GM12878 (cell line): ENCODE measurements around the gene PCDHB1. TPM values are rescaled to one million over a fixed set of nuclear protein-coding genes. Genes with fewer than 3 reads are reported as not detected.

Experiments
- ATAC-seq: fragments of 200-7000 bp; cut with Tn5 transposase; 3 replicates; pipeline ENCODE4 v1.9.1; 2020; ENCODE audit warnings: mild to moderate bottlenecking, moderate library complexity
- BruUV-seq: library from RNA; stranded (reverse); fragments of 400-500 nt; replicated peaks from 2 replicates; lab custom pipeline; 2021; lab: Mats Ljungman, UMichigan
- CTCF ChIA-PET: fragments of 300-600 bp; sonication (Branson Sonifier 250); formaldehyde crosslinking; extraction: SDS; loops from one replicate; lab custom pipeline; 2021; ENCODE audit warnings: inconsistent platforms; lab: Yijun Ruan, JAX
- POLR2A ChIA-PET: fragments of 350-600 bp; formaldehyde crosslinking; extraction: SDS; loops from one replicate; lab custom pipeline; 2021; ENCODE audit warnings: inconsistent platforms; lab: Charles Lee
- RAD21 ChIA-PET: fragments of 300-600 bp; sonication (Branson Sonifier 250); formaldehyde crosslinking; loops from one replicate; lab custom pipeline; 2023; ENCODE audit warnings: antibody characterized with exemption; ENCODE audit not compliant: unreplicated experiment; lab: Charles Lee
- SMC1A ChIA-PET: fragments of 300-600 bp; sonication (Branson Sonifier 250); formaldehyde crosslinking; loops from one replicate; lab custom pipeline; 2023; ENCODE audit not compliant: unreplicated experiment, uncharacterized antibody; lab: Charles Lee
- DNase-seq: peaks from one replicate; pipeline ENCODE4 v3.0.0-alpha.2; 2011; ENCODE audit warnings: low read depth, low spot score
- FAIRE-seq: peaks from 3 replicates; lab custom pipeline; 2011; peaks lifted over from hg19 to GRCh38; lab: Jason Lieb, UNC
- H2AFZ ChIP-seq: 2 replicates; pipeline ENCODE4 v1.6.0; 2011; ENCODE audit warnings: low read depth, low read length, control low read depth; ENCODE audit not compliant: control insufficient read depth
- H3K27ac ChIP-seq: 2 replicates; pipeline ENCODE4 v1.5.1; 2011; ENCODE audit warnings: control low read depth; ENCODE audit not compliant: control insufficient read depth, insufficient read depth
- H3K27me3 ChIP-seq, 2 experiments: replicated peaks in 1 of 2; 2 replicates each; pipeline versions ENCODE4 v1.6.0 to v1.6.1; 2011; ENCODE audit warnings: low read length in 1 of 2; ENCODE audit not compliant: control insufficient read depth in 2 of 2, insufficient read depth in 2 of 2
- H3K36me3 ChIP-seq, 2 experiments: 2 replicates each; pipeline ENCODE4 v1.5.1; 2011; ENCODE audit warnings: low read length in 1 of 2; ENCODE audit not compliant: control insufficient read depth in 2 of 2, insufficient read depth in 2 of 2
- H3K4me1 ChIP-seq: 2 replicates; pipeline ENCODE4 v1.6.1; 2011; ENCODE audit warnings: mild to moderate bottlenecking, low read length, moderate library complexity, mixed read lengths; ENCODE audit not compliant: control insufficient read depth, insufficient read depth
- H3K4me2 ChIP-seq: 2 replicates; pipeline ENCODE4 v1.6.0; 2011; ENCODE audit warnings: control low read depth; ENCODE audit not compliant: control insufficient read depth, insufficient read depth
- H3K4me3 ChIP-seq: fragments of 200-600 bp; sonication (generic); 2 replicates; pipeline ENCODE4 v1.5.1; 2016
- H3K79me2 ChIP-seq: 2 replicates; pipeline ENCODE4 v1.6.0; 2011; ENCODE audit warnings: low read length; ENCODE audit not compliant: control insufficient read depth, insufficient read depth
- H3K9ac ChIP-seq: 2 replicates; pipeline ENCODE4 v1.8.0; 2011; ENCODE audit warnings: low read length, control low read depth, mixed read lengths; ENCODE audit not compliant: control insufficient read depth, insufficient read depth
- H3K9me3 ChIP-seq: replicated peaks from 3 replicates; pipeline ENCODE4 v1.5.1; 2011; ENCODE audit warnings: mild to moderate bottlenecking, low read length; ENCODE audit not compliant: control insufficient read depth, insufficient read depth
- H4K20me1 ChIP-seq: 2 replicates; pipeline ENCODE4 v1.6.0; 2011; ENCODE audit not compliant: control insufficient read depth, insufficient read depth
- BACH1 ChIP-seq: fragments of 450-650 bp; IDR thresholded peaks from 2 replicates; pipeline ENCODE4 v1.6.1; 2017; ENCODE audit warnings: mild to moderate bottlenecking, borderline replicate concordance
- CHD2 ChIP-seq: IDR thresholded peaks from 2 replicates; pipeline ENCODE4 v1.6.1; 2011; ENCODE audit warnings: low read depth, low read length, improper control_type of control experiment, borderline replicate concordance
- CREB1 ChIP-seq: IDR thresholded peaks from 2 replicates; pipeline ENCODE4 v1.6.1; 2012; ENCODE audit warnings: low read depth, mild to moderate bottlenecking, inconsistent platforms
- FOXM1 ChIP-seq: IDR thresholded peaks from 2 replicates; pipeline ENCODE4 v1.6.1; 2012; ENCODE audit warnings: low read depth, mild to moderate bottlenecking, inconsistent platforms, low read length, moderate library complexity
- GABPA ChIP-seq: IDR thresholded peaks from 2 replicates; pipeline ENCODE4 v1.6.1; 2014; ENCODE audit warnings: antibody characterized with exemption, low read depth, mild to moderate bottlenecking, inconsistent platforms
- HCFC1 ChIP-seq: fragments of 150-350 bp; IDR thresholded peaks from 2 replicates; pipeline ENCODE4 v1.6.1; 2014; ENCODE audit warnings: low read length
- IKZF1 ChIP-seq: fragments of 450-650 bp; conservative IDR thresholded peaks from 2 replicates; pipeline ENCODE4 v1.6.1; 2017; ENCODE audit warnings: antibody characterized with exemption, mild to moderate bottlenecking
- IRF5 ChIP-seq: fragments of 450-650 bp; IDR thresholded peaks from 2 replicates; pipeline ENCODE4 v1.6.1; 2017; ENCODE audit warnings: borderline replicate concordance
- JUNB ChIP-seq: IDR thresholded peaks from 2 replicates; pipeline ENCODE4 v1.6.1; 2016; ENCODE audit warnings: antibody characterized with exemption, mild to moderate bottlenecking
- MYB ChIP-seq: fragments of 150-350 bp; IDR thresholded peaks from 2 replicates; pipeline ENCODE4 v1.6.1; 2014; ENCODE audit warnings: mild to moderate bottlenecking, low read depth, low read length, borderline replicate concordance
- NFYB ChIP-seq: IDR thresholded peaks from 2 replicates; pipeline ENCODE4 v1.6.1; 2011; ENCODE audit warnings: low read depth, mild to moderate bottlenecking, low read length, improper control_type of control experiment, moderate library complexity; ENCODE audit not compliant: insufficient read depth
- NR2F1 ChIP-seq: fragments of 450-650 bp; conservative IDR thresholded peaks from 2 replicates; pipeline ENCODE4 v1.6.1; 2017; ENCODE audit warnings: mild to moderate bottlenecking
- PRDM15 ChIP-seq: fragments of 450-650 bp; formaldehyde crosslinking; IDR thresholded peaks from 2 replicates; pipeline ENCODE4 v1.4.0; 2020; ENCODE audit warnings: mild to moderate bottlenecking, moderate library complexity
- RAD21 ChIP-seq: IDR thresholded peaks from 2 replicates; pipeline ENCODE4 v1.6.1; 2011; ENCODE audit warnings: mild to moderate bottlenecking, low read depth, low read length, moderate library complexity; ENCODE audit not compliant: insufficient read depth
- RUNX3 ChIP-seq: IDR thresholded peaks from 2 replicates; pipeline ENCODE4 v1.6.1; 2012; ENCODE audit warnings: low read length, inconsistent platforms
- SPI1 ChIP-seq: IDR thresholded peaks from 2 replicates; pipeline ENCODE4 v1.6.1; 2011; ENCODE audit warnings: low read depth, mild to moderate bottlenecking, low read length, moderate library complexity, borderline replicate concordance; ENCODE audit not compliant: insufficient read depth
- SRF ChIP-seq, 2 experiments: IDR thresholded peaks; 2 replicates each; pipeline ENCODE4 v1.6.1; 2011; ENCODE audit warnings: low read depth in 2 of 2, low read length in 2 of 2, mild to moderate bottlenecking in 1 of 2, moderate library complexity in 1 of 2
- TCF7 ChIP-seq: IDR thresholded peaks from 2 replicates; pipeline ENCODE4 v1.6.1; 2014; ENCODE audit warnings: antibody characterized with exemption, borderline replicate concordance
- USF1 ChIP-seq: IDR thresholded peaks from 2 replicates; pipeline ENCODE4 v1.6.1; 2011; ENCODE audit warnings: borderline replicate concordance, low read depth, mild to moderate bottlenecking, moderate library complexity, mixed read lengths, low read length; ENCODE audit not compliant: insufficient read depth; ENCODE audit errors: extremely low read length
- WGBS: methylation state at CpG from one replicate; pipeline ENCODE4 v1.1.6; 2016; ENCODE audit warnings: low lambda C conversion rate; ENCODE audit not compliant: insufficient replicate concordance, insufficient coverage; ENCODE audit errors: missing lambda C conversion rate; 5-methylcytosine and 5-hydroxymethylcytosine counted together
- in situ Hi-C: fragments of 300-500 bp; cut with MboI; formaldehyde crosslinking; loops from 9 replicates; pipeline ENCODE4 v1.14.3; 2018; ENCODE audit warnings: mixed read lengths
- intact Hi-C: fragments of 100-400 bp; cut with micrococcal nuclease; formaldehyde crosslinking; loops from one replicate; pipeline ENCODE4 v1.14.2; 2022; ENCODE audit not compliant: unreplicated experiment
- polyA plus RNA-seq, 11 experiments: library from polyadenylated mRNA; depleted of rRNA in 4 of 11; unstranded in 6 of 11; stranded (reverse) in 5 of 11; fragments of >200 nt; fragmentation: Nextera tagmentation in 4 of 11; fragmentation: Illumina TruSeq in 1 of 11; extraction: Ambion mirVana in 4 of 11; extraction: Trizol in 1 of 11; gene quantifications; 1 replicate in 1 of 11; 2 replicates in 10 of 11; pipeline versions ENCODE4 v1.2.1 to v1.2.3, GENCODE V29; 2011 to 2016; ENCODE audit warnings: inconsistent platforms in 2 of 11, missing spikeins in 2 of 11, low read depth in 1 of 11
- total RNA-seq, 4 experiments: library from RNA; depleted of rRNA in 3 of 4; stranded (reverse); fragments of >200 nt in 3 of 4; fragmentation: Illumina TruSeq in 1 of 4; extraction: Trizol in 1 of 4; gene quantifications; 2 replicates each; pipeline versions ENCODE4 v1.2.1 to v1.2.3, GENCODE V29; 2013 to 2021

PCDHB1 gene
- total and polyA plus RNA-seq, 10 of the 15 experiments (the other 5 are each of a cell fraction or from before 2014, with no cell fraction given), result not detected

- no peaks in the 10 kb centered on the region for H3K4me1 ChIP-seq
- H3K4me2 ChIP-seq, result no peak overlapping the region
- no peak overlapping the region for H3K9ac ChIP-seq
- H4K20me1 ChIP-seq, result no peaks in the 10 kb centered on the region
- ChIA-PET CTCF (no interaction called here), SMC1A (no interaction called here), POLR2A (no interaction called here), RAD21 (no interaction called here)
- WGBS, result 55% methylated on average over 15 of the region's 15 CpGs
- in situ Hi-C loops, result loop anchor here (25.0 kb wide), 1 partner anchor 794 kb away; no protein-coding TSS in a partner anchor
- BruUV-seq, result no TSS peak
- no peak for TF ChIP-seq SRF (IDR thresholded peaks at IDR 0.05; ENCODE audit: low read depth in 2 of 2, low read length in 2 of 2)
- TF ChIP-seq NR2F1, result no peak
- no peak for TF ChIP-seq RUNX3
- no peak for TF ChIP-seq JUNB
- no peak for TF ChIP-seq IRF5
- no peak for TF ChIP-seq RAD21
- no peak for TF ChIP-seq USF1
- no peak for TF ChIP-seq TCF7
- no peak for TF ChIP-seq CHD2
- TF ChIP-seq IKZF1, result no peak
- TF ChIP-seq SPI1, result no peak
- no peak for TF ChIP-seq NFYB
- no peak for TF ChIP-seq BACH1
- no peak for TF ChIP-seq PRDM15 (CRISPR knock-in tag)
- no peak for TF ChIP-seq HCFC1
- no peak for TF ChIP-seq FOXM1
- no peak for TF ChIP-seq GABPA
- no peak for TF ChIP-seq CREB1
- TF ChIP-seq MYB, result no peak
- ATAC-seq (no peak), FAIRE-seq (no peak), DNase-seq (no peak)
- no peaks in the 10 kb centered on the region for H3K27me3 ChIP-seq
- no peaks in the 10 kb centered on the region for H3K79me2 ChIP-seq
- no peak overlapping the region for H3K4me3 ChIP-seq
- no peak overlapping the region for H3K27ac ChIP-seq
- H2AFZ ChIP-seq, result no peak overlapping the region
- H3K36me3 ChIP-seq, result no peaks in the 10 kb centered on the region
- no peaks in the 10 kb centered on the region for H3K9me3 ChIP-seq
- intact Hi-C loops, result no loop called here
Observed at GRCh38 chr5:141031006-141031405, 20.2 kb upstream of the PCDHB1 start.
